H9 (cell line): Measurements from ENCODE around the gene CBLB. TPM values are rescaled to one million over a fixed set of nuclear protein-coding genes. Genes with fewer than 3 reads are reported as not detected.

Source experiments
- DNase-seq: peaks from one replicate; pipeline ENCODE4 v3.0.0-alpha.2; 2017
- H2AFZ ChIP-seq: one replicate; pipeline ENCODE4 v1.6.1; 2013; ENCODE audit warnings: mild to moderate bottlenecking, low read length, control low read depth, moderate library complexity
- H2AK5ac ChIP-seq: 2 replicates; pipeline ENCODE4 v1.6.1; 2013; ENCODE audit warnings: low read length, control low read depth, mixed read lengths; ENCODE audit not compliant: insufficient read length
- H2BK120ac ChIP-seq: one replicate; pipeline ENCODE4 v1.6.1; 2013; ENCODE audit warnings: low read depth, mild to moderate bottlenecking, low read length, control low read depth, inconsistent platforms; ENCODE audit not compliant: poor library complexity, severe bottlenecking
- H2BK12ac ChIP-seq: 2 replicates; pipeline ENCODE4 v1.6.1; 2013; ENCODE audit warnings: low read length, control low read depth, mixed read lengths, low read depth; ENCODE audit not compliant: insufficient read length
- H2BK15ac ChIP-seq: 2 replicates; pipeline ENCODE4 v1.6.1; 2013; ENCODE audit warnings: low read depth, low read length, control low read depth
- H2BK20ac ChIP-seq: one replicate; pipeline ENCODE4 v1.6.1; 2013; ENCODE audit warnings: low read depth, mild to moderate bottlenecking, low read length, control low read depth, inconsistent platforms; ENCODE audit not compliant: poor library complexity, severe bottlenecking
- H2BK5ac ChIP-seq: 2 replicates; pipeline ENCODE4 v1.6.1; 2013; ENCODE audit warnings: low read length, control low read depth, mixed read lengths; ENCODE audit not compliant: insufficient read length
- H3K14ac ChIP-seq: 2 replicates; pipeline ENCODE4 v1.6.1; 2013; ENCODE audit warnings: low read length, control low read depth; ENCODE audit not compliant: insufficient read depth
- H3K18ac ChIP-seq: 2 replicates; pipeline ENCODE4 v1.6.1; 2013; ENCODE audit warnings: low read depth, mild to moderate bottlenecking, mixed read lengths, low read length, control low read depth; ENCODE audit not compliant: insufficient read length
- H3K23ac ChIP-seq: 2 replicates; pipeline ENCODE4 v1.6.1; 2013; ENCODE audit warnings: low read length, control low read depth, mixed read lengths, low read depth; ENCODE audit not compliant: insufficient read length
- H3K23me2 ChIP-seq: 2 replicates; pipeline ENCODE4 v1.6.1; 2013; ENCODE audit warnings: low read depth, mild to moderate bottlenecking, mixed read lengths, low read length, control low read depth; ENCODE audit not compliant: insufficient read length, poor library complexity, severe bottlenecking
- H3K27ac ChIP-seq: 2 replicates; pipeline ENCODE4 v1.5.1; 2013; ENCODE audit warnings: low read length, control low read depth, mixed read lengths, low read depth; ENCODE audit not compliant: insufficient read length
- H3K27me3 ChIP-seq: 2 replicates; pipeline ENCODE4 v1.6.1; 2013; ENCODE audit warnings: low read length, control low read depth, inconsistent platforms; ENCODE audit not compliant: insufficient read depth
- H3K4ac ChIP-seq: 2 replicates; pipeline ENCODE4 v1.6.1; 2013; ENCODE audit warnings: low read depth, mild to moderate bottlenecking, control low read depth, inconsistent platforms, low read length, moderate library complexity
- H3K4me1 ChIP-seq: 2 replicates; pipeline ENCODE4 v1.6.1; 2013; ENCODE audit warnings: low read length, control low read depth, inconsistent platforms; ENCODE audit not compliant: insufficient read depth
- H3K4me2 ChIP-seq: 2 replicates; pipeline ENCODE4 v1.6.1; 2013; ENCODE audit warnings: low read length, control low read depth, mixed read lengths; ENCODE audit not compliant: insufficient read length, insufficient read depth
- H3K56ac ChIP-seq: 2 replicates; pipeline ENCODE4 v1.6.1; 2013; ENCODE audit warnings: low read depth, mild to moderate bottlenecking, mixed read lengths, low read length, control low read depth; ENCODE audit not compliant: insufficient read length
- H3K79me1 ChIP-seq: 2 replicates; pipeline ENCODE4 v1.6.1; 2013; ENCODE audit warnings: low read depth, mild to moderate bottlenecking, moderate library complexity, low read length, control low read depth, inconsistent platforms; ENCODE audit not compliant: insufficient read depth, poor library complexity, severe bottlenecking
- H3K79me2 ChIP-seq: 2 replicates; pipeline ENCODE4 v1.6.1; 2013; ENCODE audit warnings: low read length, control low read depth, inconsistent platforms; ENCODE audit not compliant: insufficient read depth
- H3K9ac ChIP-seq: 2 replicates; pipeline ENCODE4 v1.6.1; 2013; ENCODE audit warnings: low read length, control low read depth, mixed read lengths; ENCODE audit not compliant: insufficient read length; ENCODE audit errors: extremely low read depth
- H3K9me3 ChIP-seq: one replicate; pipeline ENCODE4 v1.6.1; 2013; ENCODE audit warnings: low read depth, low read length, inconsistent platforms; ENCODE audit not compliant: control insufficient read depth
- H3T11ph ChIP-seq: one replicate; pipeline ENCODE4 v1.6.1; 2013; ENCODE audit warnings: mild to moderate bottlenecking, low read length, control low read depth, inconsistent platforms
- H4K20me1 ChIP-seq: one replicate; pipeline ENCODE4 v1.6.1; 2013; ENCODE audit not compliant: control insufficient read depth, insufficient read length, insufficient read depth
- H4K5ac ChIP-seq: 2 replicates; pipeline ENCODE4 v1.6.1; 2013; ENCODE audit warnings: low read depth, mild to moderate bottlenecking, mixed read lengths, low read length, control low read depth; ENCODE audit not compliant: insufficient read length
- H4K8ac ChIP-seq: replicated peaks from 2 replicates; pipeline ENCODE4 v1.6.1; 2013; ENCODE audit warnings: low read length, control low read depth, mixed read lengths, low read depth; ENCODE audit not compliant: insufficient read length
- H4K91ac ChIP-seq: 2 replicates; pipeline ENCODE4 v1.6.1; 2013; ENCODE audit warnings: low read depth, mild to moderate bottlenecking, moderate library complexity, mixed read lengths, low read length, control low read depth; ENCODE audit not compliant: insufficient read length
- H3K27ac Mint-ChIP-seq, 3 experiments: 2 replicates in 2 of 3; 3 replicates in 1 of 3; pipeline ENCODE4 v1.8.0; 2020 to 2021; ENCODE audit warnings: mixed read lengths in 3 of 3, mild to moderate bottlenecking in 1 of 3, moderate library complexity in 1 of 3
- H3K27me3 Mint-ChIP-seq: 2 replicates; pipeline ENCODE4 v1.8.0; 2021; ENCODE audit warnings: low read depth, mild to moderate bottlenecking, moderate library complexity, mixed read lengths
- H3K36me3 Mint-ChIP-seq, 3 experiments: 2 replicates in 2 of 3; 3 replicates in 1 of 3; pipeline ENCODE4 v1.8.0; 2020 to 2021; ENCODE audit warnings: low read depth in 3 of 3, mixed read lengths in 3 of 3; ENCODE audit not compliant: insufficient read depth in 1 of 3
- H3K4me1 Mint-ChIP-seq, 2 experiments: 2 replicates each; pipeline ENCODE4 v1.8.0; 2020; ENCODE audit warnings: mixed read lengths in 2 of 2
- H3K4me3 Mint-ChIP-seq, 2 experiments: 2 replicates in 1 of 2; 3 replicates in 1 of 2; pipeline ENCODE4 v1.8.0; 2020 to 2021; ENCODE audit warnings: mild to moderate bottlenecking in 2 of 2, mixed read lengths in 2 of 2, moderate library complexity in 1 of 2
- H3K9me3 Mint-ChIP-seq, 2 experiments: 2 replicates in 1 of 2; 3 replicates in 1 of 2; pipeline ENCODE4 v1.8.0; 2020; ENCODE audit warnings: mild to moderate bottlenecking in 2 of 2, mixed read lengths in 2 of 2, moderate library complexity in 1 of 2
- total RNA-seq: library from RNA; stranded (reverse); gene quantifications from 2 replicates; pipeline ENCODE4 v1.2.1, GENCODE V29; 2021
- TF ChIP-seq, protein P1 (sequence below): fragments of 200-600 bp; sonication (generic); conservative IDR thresholded peaks from 3 replicates; pipeline ENCODE4 v1.8.0; 2021; ENCODE audit warnings: antibody characterized with exemption, mild to moderate bottlenecking

CBLB gene
- total RNA-seq, 1 experiment from 2014 or later = 25.7 TPM

GRCh38 chr3:105662306-105662705 is 206.5 kb downstream of the CBLB start:
- Histone ChIP-seq H3K23ac (no peak overlapping the region), H3K9ac (no peak overlapping the region), H3T11ph (no peak overlapping the region), H2BK15ac (no peak overlapping the region), H3K79me2 (no peaks in the 10 kb centered on the region), H2AK5ac (no peak overlapping the region), H2BK12ac (no peak overlapping the region), H2BK5ac (no peak overlapping the region), H4K5ac (no peak overlapping the region), H2BK20ac (no peak overlapping the region), H3K4me2 (no peak overlapping the region), H4K20me1 (no peaks in the 10 kb centered on the region), H3K4ac (no peak overlapping the region), H3K56ac (no peak overlapping the region), H4K8ac (no peak overlapping the region), H2AFZ (no peak overlapping the region), H3K27me3 (no peaks in the 10 kb centered on the region), H3K23me2 (no peaks in the 10 kb centered on the region), H3K79me1 (no peaks in the 10 kb centered on the region), H3K9me3 (no peaks in the 10 kb centered on the region), H3K14ac (no peak overlapping the region), H4K91ac (no peak overlapping the region), H3K18ac (no peak overlapping the region), H3K27ac (no peak overlapping the region), H2BK120ac (no peak overlapping the region), H3K4me1 (no peaks in the 10 kb centered on the region)
- TF ChIP-seq, protein P1, sequence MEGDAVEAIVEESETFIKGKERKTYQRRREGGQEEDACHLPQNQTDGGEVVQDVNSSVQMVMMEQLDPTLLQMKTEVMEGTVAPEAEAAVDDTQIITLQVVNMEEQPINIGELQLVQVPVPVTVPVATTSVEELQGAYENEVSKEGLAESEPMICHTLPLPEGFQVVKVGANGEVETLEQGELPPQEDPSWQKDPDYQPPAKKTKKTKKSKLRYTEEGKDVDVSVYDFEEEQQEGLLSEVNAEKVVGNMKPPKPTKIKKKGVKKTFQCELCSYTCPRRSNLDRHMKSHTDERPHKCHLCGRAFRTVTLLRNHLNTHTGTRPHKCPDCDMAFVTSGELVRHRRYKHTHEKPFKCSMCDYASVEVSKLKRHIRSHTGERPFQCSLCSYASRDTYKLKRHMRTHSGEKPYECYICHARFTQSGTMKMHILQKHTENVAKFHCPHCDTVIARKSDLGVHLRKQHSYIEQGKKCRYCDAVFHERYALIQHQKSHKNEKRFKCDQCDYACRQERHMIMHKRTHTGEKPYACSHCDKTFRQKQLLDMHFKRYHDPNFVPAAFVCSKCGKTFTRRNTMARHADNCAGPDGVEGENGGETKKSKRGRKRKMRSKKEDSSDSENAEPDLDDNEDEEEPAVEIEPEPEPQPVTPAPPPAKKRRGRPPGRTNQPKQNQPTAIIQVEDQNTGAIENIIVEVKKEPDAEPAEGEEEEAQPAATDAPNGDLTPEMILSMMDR = no peak
- peaks cover 8 to 20% (median 9%) of the 10 kb centered on the region in 3 experiments; a peak in 5 of 7 replicates for H3K36me3 Mint-ChIP-seq
- no peak for DNase-seq
- no peak overlapping the region for H3K4me3 Mint-ChIP-seq
- H3K27me3 Mint-ChIP-seq = no peaks in the 10 kb centered on the region
- H3K4me1 Mint-ChIP-seq = no peaks in the 10 kb centered on the region
- H3K9me3 Mint-ChIP-seq = no peaks in the 10 kb centered on the region
- no peak overlapping the region for H3K27ac Mint-ChIP-seq
